CD4-positive, alpha-beta T cell treated with Interleukin-21 for 1 hour (primary cell): ENCODE results near the gene KIRREL1.
"Not testable (repeated sequence)": the region's sequence is repeated elsewhere in the genome, so short reads cannot be mapped to it uniquely, and the experiment has no call there.

Experiments
- DNase-seq: peaks from one replicate; pipeline ENCODE4 v3.0.0-alpha.2; 2020

KIRREL1 gene

DNA sequence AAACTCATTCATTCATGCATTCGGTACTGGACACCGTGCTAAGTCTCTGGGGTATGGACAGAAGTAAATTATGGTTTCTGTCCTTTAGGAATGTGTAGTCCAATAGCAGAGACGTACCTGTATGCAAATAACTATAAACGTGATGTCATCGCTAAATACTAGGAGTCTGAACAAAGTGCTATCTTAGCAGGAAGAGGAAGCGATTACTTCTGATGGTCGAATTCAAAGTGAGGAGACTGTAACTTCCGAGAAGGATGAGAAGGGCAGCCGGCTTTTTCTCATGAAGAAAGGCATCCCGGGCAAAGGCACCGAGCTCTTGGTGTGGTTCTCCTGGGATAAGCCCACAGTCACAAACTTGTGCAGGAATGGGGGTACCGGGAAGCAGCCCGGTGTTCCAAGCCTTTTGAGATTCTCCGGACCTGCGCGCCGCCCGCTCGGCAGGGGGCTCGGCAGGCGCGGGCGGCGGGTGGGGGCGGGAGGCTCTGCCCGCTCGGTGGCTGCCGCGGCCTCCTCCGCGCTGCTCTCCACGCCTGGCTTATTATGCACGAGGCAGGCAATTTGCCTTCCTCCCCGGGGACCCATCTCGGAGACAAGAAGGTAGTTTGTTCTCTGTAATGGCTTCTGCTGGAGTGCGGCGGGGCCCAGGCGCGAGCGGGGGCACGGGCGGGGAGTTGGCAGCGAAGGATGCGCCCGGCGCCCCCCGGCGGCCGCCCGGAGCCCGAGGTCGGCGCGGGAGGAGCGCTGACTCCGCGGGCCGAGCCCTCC lies 119.7 kb downstream of the KIRREL1 start:
- DNase-seq = peak; percentile 5

- no peak for DNase-seq
Measured at GRCh38 chr1:158113759-158114127, 120.3 kb downstream of the KIRREL1 start.

GRCh38 chr1:158115126-158115525 lies 121.7 kb downstream of the KIRREL1 start:
- DNase-seq = no peak

- no peak for DNase-seq
Measured at GRCh38 chr1:158116311-158117167, 123.1 kb downstream of the KIRREL1 start.

DNA sequence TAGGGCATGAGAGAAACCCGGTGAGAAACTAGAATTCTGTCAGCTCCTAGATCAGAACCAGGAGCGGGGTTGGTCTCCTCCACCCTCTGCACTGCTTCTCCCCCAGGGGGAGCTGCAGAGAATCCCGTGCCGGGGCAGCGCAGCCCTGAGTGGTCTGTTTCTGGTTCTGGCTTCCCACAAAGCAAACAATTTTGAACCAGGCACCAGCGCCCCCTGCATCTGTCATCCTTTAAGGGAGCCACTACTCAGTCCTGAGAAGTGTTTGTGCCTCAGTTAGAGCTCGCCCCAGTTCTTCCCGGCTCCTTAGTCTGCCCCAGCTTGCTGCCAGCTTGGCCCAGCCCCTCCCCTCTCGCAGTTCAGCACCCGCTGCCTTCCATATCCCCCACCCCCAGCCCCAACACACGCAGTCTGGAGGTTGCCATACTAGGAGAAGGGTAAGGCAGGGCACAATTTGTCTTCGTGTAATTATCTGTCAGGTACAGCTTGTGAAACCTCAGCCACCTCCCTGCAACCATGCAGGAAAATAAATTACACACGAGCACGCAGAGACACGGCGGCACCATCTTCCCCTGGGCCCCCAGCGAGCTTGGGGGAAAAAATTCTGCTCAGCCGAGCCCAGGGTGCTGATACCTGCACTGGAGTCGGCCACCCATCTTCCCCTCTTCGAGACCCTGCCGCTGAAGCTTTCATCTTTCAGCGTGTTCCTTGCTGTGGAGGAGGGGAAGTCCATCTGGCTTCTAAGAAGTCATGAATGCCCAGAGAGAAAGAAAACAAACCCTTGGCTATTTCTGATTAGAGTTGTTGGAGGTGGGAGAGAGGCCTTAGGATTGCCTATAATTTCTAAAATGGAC lies 124.6 kb downstream of the KIRREL1 start:
- peak; percentile 30 for DNase-seq

GRCh38 chr1:158118713-158119402 lies 125.4 kb downstream of the KIRREL1 start:
- no peak for DNase-seq

DNA sequence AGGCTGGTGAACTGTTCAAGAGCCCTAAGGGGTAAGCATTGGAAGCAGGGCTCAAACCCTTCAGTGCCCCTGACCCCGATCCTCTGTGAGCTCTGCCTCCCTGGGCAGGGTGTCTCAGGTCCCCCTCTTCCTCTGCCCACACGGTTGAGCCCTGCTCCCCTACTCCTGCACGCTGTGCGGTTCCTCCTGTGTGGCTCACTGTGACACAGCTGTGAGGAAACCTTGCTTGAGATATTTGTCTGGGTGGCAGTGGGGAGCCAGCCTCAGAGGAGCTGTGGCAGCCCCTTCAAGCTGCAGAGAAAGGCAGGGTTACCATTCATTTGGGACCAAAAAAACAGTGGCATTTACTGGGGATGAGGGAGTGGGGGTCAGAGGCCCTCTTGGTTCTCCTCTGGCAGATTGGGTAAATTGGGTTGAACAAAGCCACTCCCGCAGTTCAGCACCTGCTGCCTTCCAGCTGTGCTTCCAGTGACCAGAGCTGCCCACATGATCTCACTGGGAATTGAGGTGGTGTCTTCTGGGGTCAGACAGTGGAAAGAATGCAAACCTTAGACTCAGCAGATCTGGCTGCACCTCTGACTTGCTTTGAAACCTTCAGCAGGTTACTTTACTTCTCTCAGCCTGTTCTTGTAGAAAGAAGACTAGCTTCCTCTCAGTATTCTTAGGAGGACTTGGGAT lies 126.7 kb downstream of the KIRREL1 start:
- DNase-seq = no peak

GRCh38 chr1:158121604-158122254 lies 128.3 kb downstream of the KIRREL1 start:
- DNase-seq = peak; percentile 15

- DNase-seq = no peak
Measured at GRCh38 chr1:158122833-158123388, 129.5 kb downstream of the KIRREL1 start.

DNA sequence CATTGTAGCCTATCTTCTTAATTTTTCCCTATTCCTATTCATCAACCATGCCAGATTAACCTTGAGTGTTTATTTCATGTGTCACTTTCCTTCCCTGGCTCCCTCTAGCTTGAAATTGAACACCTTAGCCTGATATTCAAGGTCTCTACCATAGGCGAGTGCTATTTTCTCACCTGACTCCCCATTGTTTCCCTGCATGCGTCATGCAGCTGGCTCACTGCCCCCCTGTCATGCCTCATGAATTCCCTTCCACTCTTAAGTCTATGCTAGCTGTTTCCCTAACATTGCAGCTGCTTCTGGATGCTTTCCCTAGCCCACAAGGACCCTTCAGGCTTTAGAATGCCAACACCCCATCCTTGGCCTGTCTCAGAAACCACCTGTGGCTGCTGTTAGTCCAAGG lies 130.6 kb downstream of the KIRREL1 start:
- no peak for DNase-seq

GRCh38 chr1:158124999-158125398 lies 131.6 kb downstream of the KIRREL1 start:
- peak; percentile 75 for DNase-seq

DNA sequence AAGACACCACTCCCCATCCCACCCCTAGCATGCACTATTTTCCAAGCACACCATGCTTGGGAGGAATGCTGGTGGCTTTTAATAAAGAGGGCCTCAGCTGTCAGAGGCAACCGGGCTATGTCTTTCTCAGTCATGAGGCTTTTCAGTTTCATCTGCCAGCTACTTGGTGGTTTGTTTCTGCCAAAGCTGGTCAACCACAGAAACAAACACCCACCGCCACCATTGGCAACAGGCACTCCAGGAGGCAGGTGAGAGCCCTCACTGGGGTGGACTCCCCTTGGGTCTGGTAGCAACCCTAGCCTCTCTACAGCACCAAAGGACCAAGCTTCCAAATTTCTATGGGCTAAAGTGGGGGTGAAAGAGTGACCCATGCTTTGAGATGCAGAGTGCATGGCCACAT lies 133.0 kb downstream of the KIRREL1 start:
- no peak for DNase-seq

DNA sequence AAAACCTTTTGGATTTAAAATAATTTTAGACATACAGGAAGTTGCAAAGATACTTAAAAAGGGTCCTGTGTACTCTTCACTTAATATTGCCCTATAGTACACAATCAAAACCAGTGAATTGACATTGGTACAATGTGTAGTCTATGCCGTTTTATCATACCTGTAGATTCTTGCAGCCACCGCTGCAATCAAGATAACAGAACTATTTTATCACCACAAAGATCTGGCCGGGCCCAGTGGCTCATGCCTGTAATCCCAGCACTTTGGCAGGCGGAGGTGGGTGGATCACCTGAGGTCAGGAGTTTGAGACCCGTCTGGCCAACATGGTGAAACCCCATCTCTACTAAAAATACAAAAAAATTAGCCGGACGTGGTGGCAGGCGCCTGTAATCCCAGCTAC lies 135.1 kb downstream of the KIRREL1 start:
- DNase-seq = not testable (repeated sequence)

GRCh38 chr1:158131217-158131616 lies 137.8 kb downstream of the KIRREL1 start:
- no peak for DNase-seq

DNA sequence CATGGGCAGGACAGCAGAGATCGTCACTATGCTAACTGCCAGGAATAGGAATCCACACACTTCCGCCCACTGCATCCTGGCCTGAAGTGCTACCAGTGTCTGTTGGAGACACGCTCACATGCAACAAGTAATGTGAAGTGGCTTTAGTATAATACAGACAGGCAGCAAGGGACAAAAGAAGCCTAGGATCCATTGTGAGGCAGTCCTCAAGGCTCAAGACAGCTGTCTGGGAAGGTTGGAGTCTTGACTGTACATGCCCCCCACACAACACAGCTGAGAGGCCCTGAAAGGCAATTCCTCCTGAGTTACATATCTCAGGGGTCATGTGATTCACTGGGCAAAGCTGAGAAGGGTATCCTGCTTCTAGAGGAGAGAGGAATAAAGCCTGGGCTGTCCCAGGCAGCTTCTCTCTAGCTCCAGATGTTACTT lies 147.3 kb downstream of the KIRREL1 start:
- DNase-seq = no peak

DNA sequence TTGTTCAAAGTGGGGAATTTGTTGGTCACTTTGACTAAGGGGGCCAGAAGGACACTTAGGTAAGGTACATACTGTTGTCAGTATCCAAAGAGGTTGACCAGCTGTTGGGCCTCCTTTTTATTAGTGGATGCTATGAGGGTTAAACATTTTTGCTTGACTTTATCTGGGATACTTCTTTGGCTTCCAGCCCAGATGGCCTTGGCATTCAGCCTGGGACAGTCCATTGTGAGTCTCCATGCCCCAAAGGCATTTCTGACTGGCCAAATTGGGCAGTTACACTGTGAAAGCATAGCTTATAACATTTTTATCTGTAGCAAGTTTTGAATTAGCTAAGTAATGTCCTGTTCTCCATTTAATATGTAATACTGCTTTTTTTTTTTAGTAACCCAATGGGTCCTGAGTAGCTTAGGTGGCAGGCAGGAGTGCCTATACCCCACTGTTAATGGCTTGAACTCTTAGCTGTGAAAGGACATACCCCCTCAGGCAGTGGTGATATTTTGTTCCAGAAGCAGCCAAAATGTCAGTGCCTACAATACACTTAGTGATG lies 151.8 kb downstream of the KIRREL1 start:
- DNase-seq = no peak

DNA sequence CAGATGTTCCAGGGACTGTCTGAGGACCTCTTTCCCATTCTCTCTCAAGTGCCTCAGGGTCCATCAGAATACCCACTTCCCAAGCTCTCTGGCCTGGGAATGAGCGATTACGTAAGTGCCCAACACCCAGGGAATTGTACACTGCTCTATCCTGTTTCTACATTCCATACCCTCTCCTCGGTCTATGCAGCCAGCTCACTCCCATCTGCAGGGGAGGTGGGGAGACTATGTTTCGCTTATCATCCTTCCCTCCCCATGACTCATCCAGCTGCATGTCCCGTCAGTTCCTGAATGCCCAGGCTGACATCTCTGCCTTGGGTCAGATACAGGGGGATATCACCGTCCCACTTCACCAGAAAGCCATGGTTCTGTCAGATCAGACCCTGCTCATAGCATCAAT lies 152.7 kb downstream of the KIRREL1 start:
- no peak for DNase-seq

- DNase-seq = no peak
Measured at GRCh38 chr1:158146739-158147138, 153.3 kb downstream of the KIRREL1 start.

GRCh38 chr1:158147401-158147800 lies 154.0 kb downstream of the KIRREL1 start:
- DNase-seq = no peak

- no peak for DNase-seq
Measured at GRCh38 chr1:158147869-158148268, 154.4 kb downstream of the KIRREL1 start.

DNA sequence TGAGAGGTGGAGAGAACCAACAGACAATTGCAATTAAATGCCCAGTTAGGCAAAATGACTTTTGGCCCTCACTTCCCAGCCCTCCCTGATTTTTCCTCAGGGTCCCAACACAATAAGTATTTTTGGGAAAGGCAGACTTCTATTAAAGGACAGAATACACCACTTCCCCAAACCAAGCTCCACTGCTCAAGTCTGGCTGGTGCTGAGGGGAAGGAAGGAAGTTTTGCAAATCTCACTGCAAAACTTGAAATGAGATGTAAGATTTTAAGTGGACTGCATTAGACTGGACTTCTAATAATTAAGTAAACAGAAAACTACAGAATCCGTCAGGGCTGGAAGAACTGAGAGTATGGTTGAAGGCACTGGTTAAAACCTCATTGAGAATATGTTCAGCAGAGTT lies 155.0 kb downstream of the KIRREL1 start:
- no peak for DNase-seq
